HG03095 (cell line): ENCODE measurements around the gene PPM1F.

ENCODE experiments used
- ATAC-seq: cut with Tn5 transposase; IDR thresholded peaks from one replicate; pipeline ENCODE4 v1.9.1; 2021; ENCODE audit warnings: moderate library complexity; ENCODE audit not compliant: unreplicated experiment

The PPM1F gene

DNA sequence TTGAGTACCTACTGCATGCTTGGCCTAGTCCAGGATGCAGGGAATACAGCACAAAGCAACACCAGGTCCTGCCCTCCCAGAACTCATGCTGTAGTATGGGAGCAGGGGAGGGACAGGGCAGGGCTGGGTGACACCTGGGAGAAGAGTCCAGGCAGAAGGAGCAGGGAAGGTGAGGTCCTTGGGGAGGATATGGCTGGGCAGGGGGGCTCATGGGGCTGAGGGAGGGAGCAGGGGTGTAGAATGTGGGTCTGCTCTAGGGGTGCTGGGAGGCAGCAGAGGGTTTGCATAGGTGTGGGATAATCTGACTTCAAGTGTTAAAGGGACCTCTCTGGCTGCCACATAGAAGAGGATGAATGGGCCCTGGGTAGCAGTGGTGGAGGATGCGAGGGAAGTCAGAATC is 25.2 kb upstream of the PPM1F start:
- ATAC-seq, result no peak

DNA sequence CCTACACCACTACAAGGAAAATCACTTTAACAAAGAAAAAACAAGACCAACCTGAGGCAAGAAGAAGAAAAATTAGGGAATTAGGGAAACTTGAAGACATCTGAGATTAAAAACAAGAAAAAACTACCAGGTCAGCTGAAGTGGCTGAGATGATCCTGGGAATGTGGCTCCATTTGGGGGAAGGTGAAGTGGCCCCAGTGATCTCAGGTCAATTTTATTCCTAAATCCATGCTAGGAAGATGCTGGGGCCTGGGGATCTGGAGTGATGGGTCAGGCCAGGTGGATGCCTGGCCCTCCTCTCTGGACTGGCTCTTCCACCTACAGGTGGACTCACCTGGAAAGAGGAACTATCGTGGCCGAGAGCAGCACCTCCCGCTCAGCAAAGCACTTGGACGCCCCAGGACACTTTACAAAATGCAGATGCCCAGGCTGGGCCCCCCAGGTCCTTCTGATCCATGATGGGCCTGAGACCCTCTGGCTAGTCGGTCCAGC is 23.3 kb upstream of the PPM1F start:
- no peak for ATAC-seq

DNA sequence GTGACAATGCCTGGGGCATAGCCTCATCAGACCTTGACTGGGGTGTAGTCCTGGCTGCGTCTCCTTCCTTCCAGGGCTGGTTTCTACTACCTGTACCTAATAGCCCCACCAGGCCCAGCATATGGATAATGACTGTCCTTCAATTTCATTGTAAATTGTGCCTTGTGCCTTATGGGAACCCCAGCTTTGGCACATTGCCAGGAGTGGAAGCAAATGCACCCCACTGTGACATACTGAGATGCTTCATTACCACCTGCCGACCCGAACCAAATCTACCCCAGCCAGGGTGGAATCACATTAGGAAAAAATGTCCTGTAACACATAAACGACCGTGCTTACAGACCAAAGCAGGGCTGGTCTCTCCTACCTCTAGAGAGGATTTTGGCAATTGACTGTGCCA is 22.6 kb upstream of the PPM1F start:
- no peak for ATAC-seq

DNA sequence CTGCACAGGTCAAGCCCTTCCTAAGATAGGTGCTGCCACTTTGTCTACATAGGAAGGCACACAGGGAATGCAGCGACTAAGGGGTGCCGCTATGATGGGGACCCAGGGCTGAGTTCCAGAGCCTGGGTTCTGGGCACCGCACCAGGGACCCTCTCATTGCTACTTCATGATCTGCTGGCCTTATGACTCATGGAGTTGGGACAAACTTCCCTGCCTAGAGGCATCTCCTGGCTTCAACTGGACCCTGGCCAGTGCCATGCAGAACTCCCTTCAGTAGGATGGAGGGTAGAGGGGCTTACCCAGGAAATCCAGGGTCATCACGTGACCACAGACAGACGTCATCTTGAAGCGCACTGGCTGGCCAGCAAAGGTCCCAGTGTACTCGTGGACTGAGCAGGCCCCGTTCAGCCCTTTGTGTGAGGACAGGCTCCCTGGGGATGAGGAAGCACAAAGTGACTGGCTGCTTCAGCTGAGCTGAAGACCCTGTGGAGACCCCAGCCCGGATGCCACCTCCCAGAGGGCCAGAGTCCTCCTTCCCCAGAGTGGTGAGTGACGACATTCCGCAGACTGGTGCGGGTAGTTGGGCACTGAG is 21.5 kb upstream of the PPM1F start:
- ATAC-seq, result no peak

DNA sequence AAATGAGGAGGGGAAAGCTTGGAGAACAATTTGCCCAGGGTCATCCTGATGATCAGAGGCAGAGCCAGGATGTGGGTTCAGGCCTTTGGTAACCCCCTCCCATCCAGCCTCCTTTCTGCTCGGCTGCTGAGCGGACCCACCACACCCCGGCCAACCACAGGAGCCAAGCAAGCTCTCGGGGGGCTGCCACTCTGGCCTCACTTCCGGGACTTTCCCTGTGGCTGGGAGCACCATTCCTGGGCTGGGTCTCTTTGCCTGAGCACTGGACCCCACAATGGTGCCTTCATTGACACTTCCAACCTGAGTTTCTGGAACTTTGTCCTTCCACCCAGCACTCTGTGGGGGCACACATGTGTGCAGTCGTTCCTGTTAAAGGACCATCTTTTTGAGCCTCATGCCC is 20.2 kb upstream of the PPM1F start:
- no peak for ATAC-seq

DNA sequence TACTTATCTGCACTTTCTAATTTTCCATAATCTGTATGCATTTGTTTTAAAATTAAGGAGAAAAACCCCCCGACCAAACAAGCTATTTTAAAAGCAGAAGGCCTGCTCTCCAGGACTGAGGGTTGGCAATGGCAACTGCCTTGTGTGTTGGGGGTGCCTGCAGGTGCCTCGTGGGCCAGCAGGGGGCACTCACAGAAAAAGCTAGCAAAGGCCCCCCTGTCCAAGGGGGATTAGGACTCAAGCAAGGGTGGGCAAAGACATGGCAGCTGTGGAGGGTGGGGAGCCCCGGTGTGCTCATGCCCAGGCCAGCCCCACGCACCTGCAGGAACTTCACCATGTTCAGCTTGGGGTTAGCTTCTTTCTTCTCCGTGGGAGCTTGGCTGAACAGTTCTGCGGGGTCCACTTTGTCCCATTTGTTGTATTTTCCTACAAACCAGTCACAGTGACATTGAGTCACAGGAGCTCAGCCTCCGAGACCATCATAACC is 19.7 kb upstream of the PPM1F start:
- ATAC-seq, result no peak

DNA sequence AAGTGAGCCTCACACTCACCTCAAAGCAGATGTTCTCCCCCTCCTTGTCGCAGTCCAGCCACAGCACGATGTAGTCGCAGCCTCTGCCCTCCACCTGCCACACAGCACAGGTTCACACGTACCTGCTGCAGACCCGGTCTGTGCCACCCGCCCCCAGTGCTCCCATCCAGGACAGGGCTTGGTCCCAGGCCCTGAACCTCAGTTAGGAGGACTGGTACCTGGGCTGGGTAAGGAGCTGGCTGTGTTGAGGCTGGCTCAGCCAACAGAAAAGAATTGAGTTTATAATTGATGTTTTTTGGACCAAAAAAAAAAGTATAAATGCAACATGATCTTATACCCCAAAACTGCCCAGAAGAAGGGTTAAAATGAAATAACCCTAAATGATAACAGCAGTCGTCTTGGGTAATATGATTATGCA is 19.2 kb upstream of the PPM1F start:
- no peak for ATAC-seq

DNA sequence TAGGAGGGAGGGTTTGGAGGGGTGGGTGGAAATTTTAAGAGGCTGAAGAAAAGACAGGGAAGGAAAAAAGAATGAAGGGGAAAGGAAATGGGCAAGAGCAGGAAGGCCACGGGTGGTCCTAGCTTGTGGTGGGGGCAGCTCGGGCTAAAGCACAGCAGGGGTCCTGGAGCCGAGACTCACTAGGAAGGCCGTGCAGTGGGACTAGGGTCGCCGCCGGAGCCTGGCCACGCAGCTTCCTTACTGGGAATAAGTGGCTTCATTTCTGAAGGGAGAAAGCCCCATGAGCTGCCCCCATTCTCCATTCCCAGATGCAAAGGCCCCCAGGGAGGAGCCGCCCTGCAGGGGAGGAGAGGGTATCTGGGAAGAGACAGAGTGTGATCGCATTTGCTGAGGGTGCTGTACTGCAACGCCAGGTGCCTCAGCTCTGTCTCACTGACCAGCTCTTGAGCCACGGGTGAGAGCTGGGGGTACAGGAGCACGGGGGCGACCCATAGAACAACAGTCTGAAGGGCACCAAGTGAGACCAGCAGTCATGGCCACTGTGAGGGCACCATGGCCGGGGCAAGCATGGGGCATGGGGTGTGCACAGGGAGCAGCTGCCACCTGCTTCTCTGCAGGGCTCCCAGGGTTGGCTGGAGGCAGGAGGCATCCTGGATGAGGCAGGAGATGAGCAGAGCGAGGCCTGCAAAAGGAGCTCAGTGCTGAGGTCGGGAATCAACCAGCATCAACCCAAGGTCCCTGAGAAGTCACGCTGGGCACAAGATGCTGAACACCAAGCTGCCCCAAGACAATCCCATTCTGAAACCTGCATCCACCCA is 18.4 kb upstream of the PPM1F start:
- ATAC-seq, result no peak

DNA sequence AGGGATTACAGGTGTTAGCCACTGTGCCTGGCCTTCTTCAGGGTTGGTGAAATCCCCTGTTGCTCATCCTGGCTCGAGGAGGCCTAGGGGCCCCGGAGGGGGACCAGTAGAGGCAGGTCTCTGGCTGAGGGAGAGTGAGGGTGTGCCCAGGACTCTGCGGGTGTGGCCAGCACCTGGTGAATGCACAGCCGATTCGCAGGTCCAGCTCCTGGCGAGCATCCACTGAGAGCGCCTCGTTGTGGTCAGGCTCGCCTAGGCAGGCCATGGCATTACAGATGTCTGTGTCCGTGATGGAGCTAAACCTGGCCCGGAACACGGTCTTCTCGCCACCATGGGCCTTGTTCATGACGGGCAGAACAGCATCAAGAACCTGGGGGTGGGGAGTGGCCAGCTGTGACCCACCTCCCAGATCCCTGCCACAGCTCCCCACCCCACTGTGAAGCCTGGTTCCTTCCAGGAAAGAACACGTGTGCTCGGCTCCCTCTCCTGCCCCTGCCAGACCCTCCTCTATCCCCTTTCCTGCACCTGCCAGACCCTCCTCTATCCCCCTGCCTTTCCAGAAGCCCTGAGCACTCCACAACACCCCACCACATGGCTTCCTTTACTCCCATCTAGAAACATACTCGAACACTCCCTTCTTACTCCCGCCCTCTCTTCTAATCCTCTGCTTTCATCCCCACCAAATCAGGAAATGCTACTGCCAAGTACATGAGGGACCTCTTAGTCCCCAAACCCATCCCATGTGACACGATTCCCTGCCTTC is 17.6 kb upstream of the PPM1F start:
- ATAC-seq, result no peak

DNA sequence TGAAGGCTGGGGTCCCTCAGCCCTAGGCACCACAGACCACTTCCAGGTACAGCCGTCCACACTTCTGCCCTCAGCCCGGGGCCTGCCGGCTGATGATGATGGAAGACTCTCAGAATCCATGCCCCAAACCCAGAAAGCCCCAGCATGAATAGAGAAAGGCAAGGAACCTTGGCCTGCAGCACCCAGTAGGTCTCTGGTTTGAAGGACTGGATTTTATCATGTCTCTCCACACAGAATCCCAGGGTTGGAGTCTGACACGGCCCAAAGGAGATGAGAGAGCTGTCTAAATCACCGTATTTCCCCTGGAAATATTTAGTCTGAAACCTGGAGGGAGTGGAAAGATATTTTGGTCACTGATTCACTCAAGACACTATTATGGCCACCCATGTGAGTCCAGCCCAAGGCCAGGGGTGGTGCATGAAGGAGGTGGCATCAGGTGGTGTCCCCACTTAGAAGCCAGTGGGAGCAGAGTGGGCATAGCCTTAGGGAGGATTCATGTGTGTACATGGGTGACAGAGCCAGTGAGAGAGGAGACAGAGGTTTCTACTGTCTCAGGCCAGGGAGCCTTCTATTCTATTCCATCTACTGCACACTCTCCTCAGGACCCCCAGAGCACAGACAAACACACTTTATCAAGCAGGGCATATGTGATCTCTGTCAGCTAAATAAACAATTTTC is 15.9 kb upstream of the PPM1F start:
- ATAC-seq, result no peak

DNA sequence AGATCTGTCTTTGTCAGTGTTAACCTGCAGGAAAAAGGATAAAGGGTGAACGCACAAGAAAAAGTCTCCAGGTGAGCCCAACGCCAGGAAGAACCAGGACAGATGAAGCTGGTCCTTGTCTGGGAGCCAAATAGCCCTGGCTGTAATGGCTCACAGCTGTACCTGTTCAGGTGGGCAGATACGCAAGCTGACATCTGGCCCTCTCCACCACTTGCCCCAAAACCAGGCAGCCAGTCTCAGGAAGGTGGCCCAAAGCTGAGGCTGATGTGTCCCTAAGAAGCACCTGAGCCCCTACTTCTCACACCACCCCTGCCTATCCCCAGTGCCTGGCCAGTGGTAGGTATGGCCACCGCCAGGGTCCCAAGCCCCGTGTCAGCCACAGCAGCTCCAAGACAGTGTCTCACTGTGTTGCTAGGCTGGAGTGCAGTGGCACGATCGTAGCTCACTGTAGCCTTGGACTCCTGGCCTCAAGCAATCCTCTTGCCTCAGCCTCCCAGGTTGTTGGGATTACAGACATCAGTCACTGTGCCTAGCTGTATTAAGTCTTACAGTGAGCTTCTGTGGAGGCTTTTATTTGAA is 15.1 kb upstream of the PPM1F start:
- no peak for ATAC-seq

DNA sequence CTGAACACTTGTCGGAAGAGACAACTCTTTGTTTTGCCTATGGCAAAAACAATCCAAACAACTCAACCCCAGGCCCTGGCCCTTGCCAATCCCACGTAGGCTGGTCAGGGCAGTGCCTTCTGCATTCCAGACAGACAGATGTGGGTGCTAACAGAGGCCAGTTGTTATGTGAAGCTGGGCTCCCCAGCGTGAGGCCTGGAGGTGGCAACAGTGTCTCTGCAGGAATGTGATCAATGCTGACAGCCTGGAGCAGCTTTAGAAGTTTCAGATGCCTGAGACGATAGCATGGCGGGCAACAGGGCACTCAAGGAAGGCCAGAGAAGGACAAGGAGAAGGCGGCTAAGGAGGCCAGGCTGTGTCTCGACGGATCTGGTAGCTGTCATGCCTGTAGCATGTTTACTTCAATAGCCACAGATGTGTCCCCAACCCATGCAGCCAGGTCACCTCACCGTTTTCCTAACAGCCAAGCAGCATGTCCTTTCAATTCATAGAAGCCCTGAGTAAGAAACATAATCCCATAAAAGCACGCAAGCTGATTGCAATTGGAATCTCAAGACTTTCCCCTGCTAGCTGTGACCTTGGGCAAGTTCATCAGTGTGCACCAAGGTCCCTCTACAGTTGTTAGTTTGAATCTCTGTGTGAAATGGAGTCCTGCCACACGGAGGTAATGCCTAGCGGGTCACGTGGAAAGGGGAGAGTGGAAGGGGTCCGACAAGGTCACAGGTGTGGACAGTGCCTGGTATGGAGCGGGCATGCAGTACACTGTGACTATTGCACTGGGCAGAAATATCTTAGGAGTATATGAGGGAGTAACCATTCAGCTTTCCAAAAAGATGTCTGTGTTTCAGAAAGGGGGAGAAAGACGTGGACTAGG is 14.2 kb upstream of the PPM1F start:
- ATAC-seq, result no peak

DNA sequence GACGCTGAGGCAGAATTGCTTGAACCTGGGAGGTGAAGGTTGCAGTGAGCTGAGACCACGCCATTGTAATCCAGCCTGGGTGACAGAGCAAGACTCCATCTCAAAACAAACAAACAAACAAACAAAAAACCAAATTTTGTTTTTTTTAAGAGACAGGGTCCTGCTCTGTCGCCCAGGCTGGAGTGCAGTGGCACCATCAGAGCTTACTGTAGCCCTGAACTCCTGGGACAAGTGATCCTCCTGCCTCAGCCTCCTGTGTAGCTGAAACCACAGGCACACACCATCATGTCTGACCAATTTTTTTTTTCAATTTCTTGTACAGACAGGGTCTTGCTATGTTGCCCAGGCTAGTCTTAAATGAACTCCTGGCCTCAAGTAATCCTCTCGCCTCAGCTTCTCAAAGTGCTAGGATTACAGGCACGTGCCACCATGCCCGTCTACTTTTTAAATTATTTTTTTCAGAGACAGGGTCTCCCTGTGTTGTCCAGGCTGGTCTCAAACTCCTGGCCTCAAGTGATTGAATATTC is 13.2 kb upstream of the PPM1F start:
- no peak for ATAC-seq

DNA sequence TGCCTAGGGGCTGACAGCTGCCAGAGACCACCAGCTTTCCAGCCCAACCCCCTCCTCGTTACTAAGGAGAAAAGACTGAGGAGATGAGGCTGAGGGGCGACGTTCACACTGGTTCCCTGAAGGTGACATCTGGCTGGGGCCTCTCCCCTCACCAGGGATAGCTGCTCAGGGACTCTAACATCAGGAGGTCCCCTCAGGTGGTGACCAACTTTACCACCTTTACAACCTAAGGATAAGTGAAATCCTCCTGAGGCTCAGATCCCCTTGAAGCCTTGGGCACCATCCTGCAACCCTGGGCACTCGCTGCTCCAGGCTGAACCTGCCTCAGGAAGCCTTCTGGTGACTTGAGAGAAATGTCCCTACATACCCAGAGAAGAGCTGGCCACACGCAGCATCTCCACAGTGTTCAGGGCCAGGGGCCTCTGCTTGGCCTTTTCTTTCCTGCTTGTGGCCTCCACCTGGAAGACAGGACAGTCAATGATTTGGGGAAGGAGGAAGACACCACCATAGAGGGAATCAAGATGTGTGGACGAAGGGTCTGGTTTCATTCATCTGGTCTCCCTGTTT is 12.4 kb upstream of the PPM1F start:
- ATAC-seq, result no peak

DNA sequence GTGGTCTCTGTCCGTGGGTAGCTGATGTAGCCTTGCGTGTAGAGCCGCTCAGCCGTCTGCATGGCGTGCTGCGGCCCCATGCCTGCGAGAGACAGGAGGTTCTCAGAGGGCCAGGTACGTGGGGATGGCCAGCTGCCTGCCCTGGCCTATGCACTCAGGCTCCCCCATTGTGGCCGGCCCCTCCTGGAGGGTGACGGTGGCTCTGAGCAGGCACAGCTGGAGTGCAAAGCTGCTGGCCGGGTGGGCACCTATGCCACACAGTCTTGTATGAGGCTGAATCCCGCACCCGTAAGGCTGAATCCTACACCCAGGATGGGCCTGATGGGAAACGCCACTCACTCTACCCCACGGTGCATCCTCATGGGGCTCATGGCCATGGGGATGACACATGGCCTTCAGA is 11.6 kb upstream of the PPM1F start:
- ATAC-seq, result no peak

DNA sequence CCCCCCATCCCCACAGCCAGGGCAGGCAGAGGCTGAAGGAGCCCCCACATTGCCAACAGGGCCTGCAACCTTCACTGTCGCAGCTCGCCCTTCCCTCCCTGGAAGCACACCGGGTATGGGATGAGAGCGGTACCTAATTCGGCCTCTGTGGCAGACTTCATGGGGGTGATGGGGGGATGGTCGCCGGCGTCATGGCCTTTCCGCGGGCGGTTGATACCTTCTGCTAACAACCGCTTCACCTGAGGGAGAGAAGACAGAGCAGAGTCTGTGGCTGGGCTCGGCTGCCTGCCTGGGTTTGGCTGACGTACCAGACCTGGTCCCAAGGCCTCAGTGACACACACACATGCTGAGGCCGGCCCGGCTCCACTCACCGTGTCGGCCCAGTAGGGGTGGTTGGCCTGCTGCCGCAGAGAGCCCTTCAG is 11.2 kb upstream of the PPM1F start:
- ATAC-seq, result no peak

DNA sequence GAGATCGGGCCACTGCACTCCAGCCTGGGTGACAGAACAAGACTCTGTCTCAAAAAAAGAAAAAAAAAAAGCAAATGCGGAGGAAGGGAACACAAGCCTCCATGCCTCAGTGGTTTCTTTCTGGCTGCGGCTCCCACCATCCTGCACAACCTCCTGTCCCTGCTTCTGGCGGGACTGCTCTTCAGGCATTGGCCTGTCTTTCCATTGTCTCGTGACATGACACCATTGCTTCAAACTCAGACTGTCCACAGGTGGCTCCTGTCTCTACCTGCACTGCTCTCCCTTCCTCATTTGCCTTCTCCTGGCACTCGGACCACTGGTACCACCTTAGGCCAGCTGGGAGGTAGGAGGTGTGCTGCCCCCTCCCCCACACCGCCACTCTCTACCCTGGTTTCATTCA is 10.6 kb upstream of the PPM1F start:
- no peak for ATAC-seq

DNA sequence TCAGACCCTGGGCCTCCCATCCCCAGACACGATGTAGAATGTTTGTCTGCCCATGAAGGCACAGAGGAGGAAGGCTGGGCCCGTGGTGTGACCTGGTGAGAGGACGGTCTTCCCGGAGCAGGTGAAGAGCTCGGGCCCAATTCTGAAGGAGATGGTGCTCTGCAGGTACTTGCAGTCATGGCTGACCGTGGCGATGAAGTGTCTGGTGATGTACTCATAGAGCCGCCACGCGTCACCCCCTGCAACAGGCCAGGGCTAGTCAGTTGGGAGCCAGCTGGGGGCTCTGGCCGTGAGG is 10.0 kb upstream of the PPM1F start:
- no peak for ATAC-seq

DNA sequence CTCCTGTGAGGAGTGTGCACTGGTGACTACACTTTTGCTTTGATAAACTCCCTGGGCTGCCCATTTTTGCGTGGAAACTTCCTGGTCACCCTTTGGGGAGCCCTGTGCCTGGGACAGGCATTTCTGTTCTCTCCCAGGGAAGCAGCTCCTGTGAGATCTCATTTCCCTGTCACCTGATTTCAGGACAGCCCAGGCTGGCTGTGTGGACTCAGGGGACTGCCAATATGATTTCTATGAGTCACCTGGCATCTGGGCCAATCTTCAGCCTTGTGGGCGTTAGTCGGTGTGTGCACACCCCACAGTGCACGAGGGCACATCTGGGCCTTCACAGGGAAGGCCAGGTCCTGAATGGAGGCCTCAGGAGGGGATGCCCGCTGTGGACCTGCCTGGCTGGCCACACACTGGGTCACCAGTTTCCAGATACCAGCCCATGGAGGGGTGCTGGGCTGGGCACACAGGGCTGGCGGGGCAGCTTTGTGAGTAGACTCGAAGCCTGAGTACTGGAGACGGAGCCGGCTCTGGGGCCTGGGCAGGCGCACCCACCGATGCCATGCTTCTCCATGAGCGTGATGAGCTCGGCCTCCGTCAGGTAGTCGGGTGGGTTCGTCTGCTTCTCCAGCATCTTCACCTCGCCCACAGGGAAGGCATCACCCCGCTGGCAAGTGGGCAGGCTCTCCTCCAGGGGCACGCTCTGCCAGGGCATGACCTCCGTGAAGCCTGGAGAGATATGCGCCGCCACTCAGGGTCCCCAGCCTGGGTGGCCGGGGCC is 9.4 kb upstream of the PPM1F start:
- no peak for ATAC-seq
